ENCODE data around the gene PLIN4. TPM values are rescaled to one million over a fixed set of nuclear protein-coding genes. Genes with fewer than 3 reads are reported as not detected.

PLIN4 gene
- total and polyA plus RNA-seq, 9 of the 15 experiments (the other 6 are each of a cell fraction or from before 2014, with no cell fraction given), result 0.04 to 0.16 (median 0.07) TPM; not detected in 3

GRCh38 chr19:4503825-4504170 is 14.5 kb downstream of the PLIN4 start (continued):
- no peak for TF ChIP-seq ZBTB49 (CRISPR knock-in tag; IDR thresholded peaks at IDR 0.05; ENCODE audit: borderline replicate concordance)
- TF ChIP-seq RFX7 (CRISPR knock-in tag; IDR thresholded peaks at IDR 0.05), result no peak
- TF ChIP-seq MYNN (IDR thresholded peaks at IDR 0.05), result no peak
- TF ChIP-seq MYNN (CRISPR knock-in tag; IDR thresholded peaks at IDR 0.05), result no peak

DNA sequence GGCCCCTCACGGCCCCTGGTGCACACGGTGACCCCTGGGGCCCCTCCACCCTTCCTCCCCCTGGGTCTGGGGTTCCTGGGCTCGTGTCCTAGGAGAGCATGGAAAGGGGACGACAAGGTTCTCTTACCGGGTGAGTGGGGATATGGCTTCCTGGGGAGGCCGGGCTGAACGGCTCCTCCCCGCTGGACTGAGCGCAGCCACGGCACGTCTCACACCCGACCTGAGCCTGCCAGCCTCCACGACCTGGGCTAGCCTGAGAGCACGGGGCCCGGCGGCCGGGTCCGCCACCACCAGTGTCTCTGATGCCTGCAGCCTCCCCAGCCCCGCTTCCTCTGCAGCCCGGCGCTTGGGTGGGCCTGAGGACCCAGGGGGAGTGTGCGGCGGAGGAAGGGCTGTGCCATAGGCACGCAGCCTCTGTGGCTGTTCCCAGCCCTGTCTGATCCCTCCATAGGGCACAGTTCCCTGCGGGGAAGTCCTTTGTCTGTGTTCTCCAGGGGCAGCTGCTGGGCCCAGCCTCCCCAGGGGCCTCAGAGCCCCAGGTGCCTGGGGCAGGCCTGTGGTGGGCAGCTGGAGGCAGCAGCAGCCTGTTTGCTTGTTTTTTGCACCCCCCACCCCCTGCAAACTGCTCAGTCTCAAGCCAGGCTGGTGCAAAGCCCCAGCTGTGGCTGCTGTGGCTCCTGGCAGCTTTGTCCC is 15.0 kb downstream of the PLIN4 start:
- ATAC-seq (no peak), DNase-seq (ENCODE audit: extremely low read depth in 1 of 4, low spot score in 3 of 4) (no peak), FAIRE-seq (no peak)
- TF ChIP-seq SUPT5H (IDR thresholded peaks at IDR 0.05), result no peak
- no peak for TF ChIP-seq ETV5 (CRISPR knock-in tag; IDR thresholded peaks at IDR 0.05; ENCODE audit: low read depth)
- no peak for TF ChIP-seq BMI1 (IDR thresholded peaks at IDR 0.05; ENCODE audit: low read length)
- no peak for TF ChIP-seq CBFA2T2 (conservative IDR thresholded peaks at IDR 0.05)
- no peak for TF ChIP-seq SIN3A (IDR thresholded peaks at IDR 0.05; ENCODE audit: borderline replicate concordance in 2 of 2, control insufficient read depth in 1 of 2, low read depth in 2 of 2, low read length in 2 of 2)
- Histone ChIP-seq H3K27me3 (ENCODE audit: control insufficient read depth in 2 of 2, insufficient read depth in 2 of 2, low read length in 2 of 2) (no peaks in the 10 kb centered on the region), H4K20me1 (replicated peaks; ENCODE audit: control insufficient read depth, insufficient read depth, low read length) (peaks cover 5% of the 10 kb centered on the region; the same call in 1 of the 2 replicates), H3K9me3 (replicated peaks; ENCODE audit: control insufficient read depth, insufficient read depth, low read depth, low read length) (no peaks in the 10 kb centered on the region), H2AFZ (ENCODE audit: low read depth, low read length) (no peak overlapping the region), H3K4me2 (ENCODE audit: insufficient read depth, low read length) (no peak overlapping the region), H3K9ac (ENCODE audit: insufficient read depth in 1 of 2, low read depth in 2 of 2, low read length in 2 of 2) (no peak overlapping the region), H3K79me2 (ENCODE audit: control insufficient read depth, insufficient read depth, low read length) (no peaks in the 10 kb centered on the region), H3K27ac (ENCODE audit: extremely low read depth, low read depth, low read length) (no peak overlapping the region), H3K36me3 (ENCODE audit: control insufficient read depth, insufficient read depth, low read length) (peaks cover 27% of the 10 kb centered on the region; the same call in 1 of the 3 replicates), H3K4me1 (replicated peaks in 1 of 2; ENCODE audit: control insufficient read depth in 2 of 2, insufficient read depth in 2 of 2, low read length in 2 of 2) (peaks cover 0 to 67% of the 10 kb centered on the region in 2 experiments; a peak in 2 of 5 replicates), H3K9me1 (ENCODE audit: control insufficient read depth, insufficient read depth, low read length) (peaks cover 3% of the 10 kb centered on the region), H3K4me3 (no peak overlapping the region)
- no TSS peak for BruUV-seq (replicated peaks)
- in situ Hi-C loops (cut with MboI) (no loop called here), intact Hi-C loops (cut with micrococcal nuclease) (no loop called here)
- 87% methylated on average over 9 of the region's 25 CpGs for WGBS (ENCODE audit: insufficient coverage, low coverage, missing lambda C conversion rate)
- ChIA-PET CTCF (ENCODE audit: low intra/inter-chr PET ratio) (no interaction called here), POLR2A (interaction anchor here (1.3 kb wide), 1 partner anchor 32 kb away, joined by 3 read pairs; no protein-coding TSS in a partner anchor)

Measured in K562 (cell line).